GM12801 (cell line): ENCODE data around the gene INSM2.

Source experiments
- TF ChIP-seq, protein P1 (sequence below): IDR thresholded peaks from one replicate; pipeline ENCODE4 v1.5.1; 2011; ENCODE audit warnings: control low read depth; ENCODE audit not compliant: insufficient read length; ENCODE audit errors: extremely low read depth

The INSM2 gene

DNA sequence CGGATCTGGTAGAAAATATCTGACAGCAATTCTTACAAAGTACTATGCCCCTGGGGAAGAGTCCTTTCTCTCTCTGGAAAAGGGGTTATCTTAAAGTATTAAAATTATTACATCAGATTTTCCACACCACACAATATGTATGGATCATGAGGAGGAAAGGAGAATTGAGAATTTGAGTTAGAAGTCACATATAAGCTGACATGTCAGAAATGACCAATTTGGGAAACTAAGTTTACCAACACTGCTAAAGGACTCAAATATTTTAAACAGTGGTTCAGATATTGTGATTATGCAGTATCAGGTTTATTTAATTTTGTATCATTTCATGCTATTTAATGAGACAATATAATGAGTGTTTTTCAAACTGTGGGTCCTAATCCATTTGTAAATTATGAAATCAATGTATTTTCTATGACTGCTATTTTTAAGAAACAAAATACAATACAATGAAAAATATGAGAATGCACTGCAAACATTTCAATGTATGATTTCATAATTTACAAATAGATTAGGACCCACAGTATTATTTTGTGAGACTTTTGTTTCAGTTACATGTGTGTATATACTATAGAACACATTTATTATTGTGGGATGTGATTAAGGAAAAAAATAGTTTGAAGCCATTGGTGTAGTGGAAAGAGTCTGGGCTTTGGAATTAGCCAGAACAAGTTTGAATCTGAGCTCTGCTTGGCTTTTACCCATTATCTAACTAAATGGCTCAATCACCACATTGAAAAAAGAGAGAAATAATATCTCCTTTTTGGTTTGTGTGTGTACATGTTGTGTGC is 1.8 kb upstream of the INSM2 start:
- TF ChIP-seq, protein P1, sequence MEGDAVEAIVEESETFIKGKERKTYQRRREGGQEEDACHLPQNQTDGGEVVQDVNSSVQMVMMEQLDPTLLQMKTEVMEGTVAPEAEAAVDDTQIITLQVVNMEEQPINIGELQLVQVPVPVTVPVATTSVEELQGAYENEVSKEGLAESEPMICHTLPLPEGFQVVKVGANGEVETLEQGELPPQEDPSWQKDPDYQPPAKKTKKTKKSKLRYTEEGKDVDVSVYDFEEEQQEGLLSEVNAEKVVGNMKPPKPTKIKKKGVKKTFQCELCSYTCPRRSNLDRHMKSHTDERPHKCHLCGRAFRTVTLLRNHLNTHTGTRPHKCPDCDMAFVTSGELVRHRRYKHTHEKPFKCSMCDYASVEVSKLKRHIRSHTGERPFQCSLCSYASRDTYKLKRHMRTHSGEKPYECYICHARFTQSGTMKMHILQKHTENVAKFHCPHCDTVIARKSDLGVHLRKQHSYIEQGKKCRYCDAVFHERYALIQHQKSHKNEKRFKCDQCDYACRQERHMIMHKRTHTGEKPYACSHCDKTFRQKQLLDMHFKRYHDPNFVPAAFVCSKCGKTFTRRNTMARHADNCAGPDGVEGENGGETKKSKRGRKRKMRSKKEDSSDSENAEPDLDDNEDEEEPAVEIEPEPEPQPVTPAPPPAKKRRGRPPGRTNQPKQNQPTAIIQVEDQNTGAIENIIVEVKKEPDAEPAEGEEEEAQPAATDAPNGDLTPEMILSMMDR: no peak

DNA sequence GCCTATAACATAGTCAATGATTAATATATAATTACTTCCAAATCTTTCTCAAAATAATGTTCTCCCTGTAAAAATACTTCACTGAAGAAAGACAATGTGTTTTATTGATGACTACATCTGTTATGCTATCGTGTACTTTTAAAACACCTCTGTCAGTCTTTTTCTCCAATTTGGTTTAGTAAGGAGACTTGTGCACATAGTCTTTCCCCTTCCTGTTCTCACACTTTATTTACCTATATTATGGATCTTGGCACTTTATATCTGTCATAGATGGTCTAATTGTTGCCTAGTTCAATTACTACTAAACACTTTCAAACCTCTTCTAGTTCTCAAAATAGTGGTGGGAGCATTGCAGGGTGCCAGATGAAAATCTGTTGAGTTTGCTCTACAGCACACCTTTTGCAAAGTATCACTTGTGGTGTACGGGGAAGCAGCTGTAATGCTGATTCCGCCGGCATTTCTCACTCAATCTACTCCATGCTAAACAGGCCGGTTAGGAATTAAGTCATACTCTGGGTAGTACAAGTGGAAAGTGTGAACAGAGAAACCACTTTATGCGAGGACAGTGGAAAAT is 1.1 kb upstream of the INSM2 start:
- TF ChIP-seq, protein P1: no peak

DNA sequence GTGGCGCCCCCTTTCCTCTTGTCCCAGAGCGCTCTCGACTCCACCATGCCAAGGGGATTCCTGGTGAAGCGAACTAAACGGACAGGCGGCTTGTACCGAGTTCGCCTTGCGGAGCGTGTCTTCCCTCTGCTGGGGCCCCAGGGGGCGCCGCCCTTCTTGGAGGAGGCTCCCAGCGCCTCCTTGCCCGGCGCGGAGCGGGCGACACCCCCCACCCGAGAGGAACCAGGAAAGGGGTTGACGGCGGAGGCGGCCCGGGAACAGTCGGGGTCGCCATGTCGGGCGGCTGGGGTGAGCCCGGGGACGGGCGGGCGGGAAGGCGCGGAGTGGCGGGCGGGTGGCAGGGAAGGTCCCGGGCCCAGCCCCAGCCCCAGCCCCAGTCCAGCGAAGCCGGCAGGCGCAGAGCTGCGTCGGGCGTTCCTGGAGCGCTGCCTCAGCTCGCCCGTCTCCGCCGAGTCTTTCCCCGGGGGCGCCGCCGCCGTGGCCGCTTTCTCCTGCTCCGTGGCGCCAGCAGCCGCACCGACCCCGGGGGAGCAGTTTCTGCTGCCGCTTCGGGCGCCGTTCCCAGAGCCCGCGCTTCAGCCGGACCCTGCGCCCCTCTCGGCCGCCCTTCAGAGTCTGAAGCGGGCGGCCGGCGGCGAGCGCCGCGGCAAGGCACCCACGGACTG is 376 bp downstream of the INSM2 start:
- TF ChIP-seq, protein P1: no peak

DNA sequence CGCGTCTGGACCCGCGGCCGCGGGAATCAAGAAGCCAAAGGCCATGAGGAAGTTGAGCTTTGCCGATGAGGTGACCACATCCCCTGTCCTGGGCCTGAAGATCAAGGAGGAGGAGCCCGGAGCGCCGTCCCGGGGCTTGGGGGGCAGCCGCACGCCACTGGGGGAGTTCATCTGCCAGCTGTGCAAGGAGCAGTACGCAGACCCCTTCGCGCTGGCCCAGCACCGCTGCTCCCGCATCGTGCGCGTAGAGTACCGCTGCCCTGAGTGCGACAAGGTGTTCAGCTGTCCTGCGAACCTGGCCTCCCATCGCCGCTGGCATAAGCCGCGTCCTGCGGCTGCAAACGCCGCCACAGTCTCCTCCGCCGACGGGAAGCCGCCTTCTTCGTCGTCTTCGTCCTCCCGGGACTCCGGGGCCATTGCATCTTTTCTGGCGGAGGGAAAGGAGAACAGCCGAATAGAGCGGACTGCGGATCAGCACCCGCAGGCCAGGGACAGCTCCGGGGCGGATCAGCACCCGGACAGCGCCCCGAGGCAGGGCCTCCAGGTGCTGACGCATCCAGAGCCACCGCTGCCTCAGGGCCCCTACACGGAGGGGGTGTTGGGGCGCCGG is 1.0 kb downstream of the INSM2 start:
- TF ChIP-seq, protein P1: no peak

DNA sequence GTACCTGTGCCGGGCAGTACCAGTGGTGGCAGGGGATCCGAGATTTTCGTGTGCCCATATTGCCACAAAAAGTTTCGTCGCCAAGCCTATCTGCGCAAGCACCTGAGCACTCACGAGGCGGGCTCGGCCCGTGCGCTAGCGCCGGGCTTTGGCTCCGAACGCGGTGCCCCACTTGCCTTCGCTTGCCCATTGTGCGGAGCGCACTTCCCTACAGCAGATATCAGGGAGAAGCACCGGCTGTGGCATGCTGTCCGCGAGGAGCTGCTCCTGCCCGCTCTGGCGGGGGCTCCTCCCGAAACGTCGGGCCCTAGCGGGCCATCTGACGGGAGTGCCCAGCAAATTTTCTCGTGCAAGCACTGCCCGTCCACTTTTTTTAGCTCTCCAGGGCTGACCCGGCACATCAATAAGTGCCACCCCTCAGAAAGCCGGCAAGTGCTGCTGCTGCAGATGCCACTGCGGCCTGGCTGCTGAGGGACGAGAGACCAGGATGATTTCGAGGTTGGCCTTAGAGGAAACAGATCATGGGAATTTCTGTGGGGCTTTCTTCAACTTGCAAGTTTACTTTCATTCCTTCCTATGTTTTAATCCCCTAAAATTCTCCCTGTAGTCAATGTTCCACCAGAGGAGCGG is 1.6 kb downstream of the INSM2 start:
- TF ChIP-seq, protein P1: no peak

DNA sequence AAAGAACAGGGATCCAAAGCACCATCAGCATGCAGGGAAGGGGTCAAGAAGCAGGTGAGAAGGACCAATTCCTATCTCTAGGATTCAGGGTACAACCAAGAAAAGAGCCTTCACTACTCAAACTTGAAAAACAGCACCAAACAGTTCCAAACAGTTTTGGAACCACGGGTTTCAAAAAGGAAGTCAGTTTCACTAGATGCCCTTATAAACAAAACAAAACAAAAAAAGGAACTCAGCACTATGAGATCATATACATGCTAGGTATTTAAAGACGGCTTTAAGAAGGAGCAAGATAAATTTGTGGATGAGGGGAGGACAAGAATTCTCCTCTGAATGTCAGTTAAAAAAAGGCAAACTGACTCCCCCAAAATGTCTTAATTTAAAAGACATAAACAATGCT is 6.0 kb downstream of the INSM2 start:
- TF ChIP-seq, protein P1: no peak

DNA sequence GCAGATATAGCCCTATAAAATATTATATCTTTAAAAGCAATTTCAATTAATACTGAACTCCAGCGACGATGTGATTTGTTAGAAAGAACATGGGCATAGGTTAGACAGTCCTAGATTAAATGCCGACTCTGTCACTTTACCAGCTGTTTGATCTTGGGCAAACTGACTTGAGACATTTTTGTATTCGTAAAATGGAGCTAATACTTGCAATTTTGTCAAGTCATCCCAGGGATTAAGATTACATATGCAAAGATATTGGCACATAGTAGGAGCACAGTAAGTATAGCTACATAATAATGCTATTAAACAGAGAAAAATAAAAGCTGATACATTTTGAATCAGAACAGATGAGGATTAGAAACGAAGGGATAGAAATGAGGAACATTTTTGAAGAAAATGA is 9.0 kb downstream of the INSM2 start:
- TF ChIP-seq, protein P1: no peak
